PC-3 (cell line): Measurements from ENCODE around the gene GAB3. TPM values are rescaled to one million over a fixed set of nuclear protein-coding genes. Genes with fewer than 3 reads are reported as not detected.

Experiments used
- ATAC-seq: fragments of 200-7000 bp; cut with Tn5 transposase; 2 replicates; pipeline ENCODE4 v1.9.1; 2020; ENCODE audit warnings: mild to moderate bottlenecking, moderate library complexity
- BruUV-seq: library from RNA; stranded (reverse); fragments of 400-500 nt; replicated peaks from 2 replicates; lab custom pipeline; 2021; lab: Mats Ljungman, UMichigan
- CTCF ChIA-PET: fragments of 300-600 bp; sonication (Branson Sonifier 250); formaldehyde crosslinking; loops from one replicate; lab custom pipeline; 2022; ENCODE audit warnings: antibody characterized with exemption; lab: Charles Lee
- POLR2A ChIA-PET: fragments of 300-600 bp; sonication (Branson Sonifier 250); formaldehyde crosslinking; loops from one replicate; lab custom pipeline; 2022; ENCODE audit warnings: antibody characterized with exemption; ENCODE audit not compliant: unreplicated experiment; lab: Charles Lee
- DNase-seq: peaks from one replicate; pipeline ENCODE4 v3.0.0-alpha.2; 2015
- H2AFZ ChIP-seq: fragments of 300-600 bp; sonication (generic); 2 replicates; pipeline ENCODE4 v1.6.0; 2016; ENCODE audit warnings: antibody characterized with exemption, low read length
- H3F3A ChIP-seq: fragments of 300-600 bp; sonication (generic); one replicate; pipeline ENCODE4 v1.6.0; 2017; ENCODE audit warnings: antibody characterized with exemption, low read length, control low read depth, mild to moderate bottlenecking; ENCODE audit not compliant: unreplicated experiment
- H3K27ac ChIP-seq: fragments of 300-600 bp; sonication (generic); 2 replicates; pipeline ENCODE4 v1.5.1; 2016; ENCODE audit warnings: mild to moderate bottlenecking, low read length
- H3K27me3 ChIP-seq: fragments of 300-600 bp; sonication (generic); 2 replicates; pipeline ENCODE4 v1.6.1; 2016; ENCODE audit warnings: low read length, mixed read lengths
- H3K36me3 ChIP-seq: fragments of 300-600 bp; sonication (generic); 2 replicates; pipeline ENCODE4 v1.6.1; 2016; ENCODE audit warnings: low read depth, mixed run types, low read length, mixed read lengths
- H3K4me1 ChIP-seq: fragments of 300-600 bp; sonication (generic); 2 replicates; pipeline ENCODE4 v1.5.1; 2016; ENCODE audit warnings: low read length; ENCODE audit not compliant: insufficient read depth
- H3K4me2 ChIP-seq: fragments of 300-600 bp; sonication (generic); 2 replicates; pipeline ENCODE4 v1.6.0; 2016; ENCODE audit warnings: low read length
- H3K4me3 ChIP-seq: fragments of 300-600 bp; sonication (generic); 2 replicates; pipeline ENCODE4 v1.5.1; 2016; ENCODE audit warnings: mild to moderate bottlenecking, low read length, mixed read lengths
- H3K79me2 ChIP-seq: fragments of 300-600 bp; sonication (generic); 2 replicates; pipeline ENCODE4 v1.6.1; 2017; ENCODE audit warnings: low read length, mixed read lengths
- H3K9ac ChIP-seq: fragments of 300-600 bp; sonication (generic); 2 replicates; pipeline ENCODE4 v1.6.0; 2016; ENCODE audit warnings: mild to moderate bottlenecking, low read length
- H3K9me2 ChIP-seq: fragments of 300-600 bp; sonication (generic); replicated peaks from 2 replicates; pipeline ENCODE4 v1.6.1; 2016; ENCODE audit warnings: mixed run types, low read length, mixed read lengths
- H3K9me3 ChIP-seq: fragments of 300-600 bp; sonication (generic); 2 replicates; pipeline ENCODE4 v1.6.1; 2016; ENCODE audit warnings: low read length, mixed read lengths
- H4K20me1 ChIP-seq: fragments of 300-600 bp; sonication (generic); 2 replicates; pipeline ENCODE4 v1.6.1; 2016; ENCODE audit warnings: low read length, mixed read lengths
- CTCF ChIP-seq: fragments of 300-600 bp; sonication (generic); conservative IDR thresholded peaks from 2 replicates; pipeline ENCODE4 v1.5.1; 2017; ENCODE audit warnings: antibody characterized with exemption, low read depth, mild to moderate bottlenecking, low read length
- EZH2 ChIP-seq: fragments of 300-600 bp; sonication (generic); IDR thresholded peaks from one replicate; pipeline ENCODE4 v1.6.1; 2017; ENCODE audit warnings: antibody characterized with exemption, mild to moderate bottlenecking, low read length; ENCODE audit not compliant: unreplicated experiment
- EZH2phosphoT487 ChIP-seq: fragments of 300-600 bp; sonication (generic); IDR thresholded peaks from 2 replicates; pipeline ENCODE4 v1.6.1; 2018; ENCODE audit warnings: mild to moderate bottlenecking, antibody characterized with exemption, low read length, borderline replicate concordance
- intact Hi-C: fragments of 100-400 bp; cut with micrococcal nuclease; formaldehyde crosslinking; loops from 2 replicates; pipeline ENCODE4 v1.9.0; 2023
- total RNA-seq: library from RNA; depleted of rRNA; stranded (reverse); fragments of >200 nt; gene quantifications from 2 replicates; pipeline ENCODE4 v1.2.3, GENCODE V29; 2014

The GAB3 gene
- total RNA-seq, 1 experiment from 2014 or later = 3.1 TPM

GRCh38 chrX:154711264-154711663 lies 39.6 kb downstream of the GAB3 start:
- no TSS peak for BruUV-seq
- TF ChIP-seq EZH2 (no peak), CTCF (no peak)
- POLR2A ChIA-PET = no interaction called here

GRCh38 chrX:154710309-154710708 lies 40.6 kb downstream of the GAB3 start:
- Histone ChIP-seq H3K79me2 (no peaks in the 10 kb centered on the region), H3K4me2 (no peak overlapping the region), H3F3A (peaks cover 2% of the 10 kb centered on the region), H2AFZ (no peak overlapping the region), H3K27me3 (no peaks in the 10 kb centered on the region), H3K9me2 (no peaks in the 10 kb centered on the region), H3K27ac (no peak overlapping the region), H3K4me3 (no peak overlapping the region), H3K36me3 (no peaks in the 10 kb centered on the region), H4K20me1 (no peaks in the 10 kb centered on the region), H3K4me1 (peaks cover 19% of the 10 kb centered on the region), H3K9me3 (no peaks in the 10 kb centered on the region), H3K9ac (no peak overlapping the region)
- intact Hi-C loops = no loop called here
- ATAC-seq (no peak), DNase-seq (no peak)
- ChIA-PET CTCF (no interaction called here), POLR2A (no interaction called here)
- BruUV-seq = no TSS peak
- TF ChIP-seq CTCF (peak; percentile 23; the same call in 1 of the 2 replicates), EZH2phosphoT487 (no peak)

More at GRCh38 chrX:154711264-154711663, 39.6 kb downstream of the GAB3 start:
- H2AFZ ChIP-seq = no peak overlapping the region
- no peaks in the 10 kb centered on the region for H4K20me1 ChIP-seq
- no peaks in the 10 kb centered on the region for H3K9me2 ChIP-seq
- intact Hi-C loops = no loop called here
- no peaks in the 10 kb centered on the region for H3K36me3 ChIP-seq
- H3K4me2 ChIP-seq = no peak overlapping the region
- H3K4me3 ChIP-seq = no peak overlapping the region
- H3K4me1 ChIP-seq = peaks cover 19% of the 10 kb centered on the region
- no peak overlapping the region for H3K9ac ChIP-seq
- no peak overlapping the region for H3K27ac ChIP-seq
- H3K27me3 ChIP-seq = no peaks in the 10 kb centered on the region
- H3F3A ChIP-seq = peaks cover 2% of the 10 kb centered on the region
- H3K79me2 ChIP-seq = no peaks in the 10 kb centered on the region
- DNase-seq (no peak), ATAC-seq (no peak)
- CTCF ChIA-PET = no interaction called here
- no peaks in the 10 kb centered on the region for H3K9me3 ChIP-seq

- Histone ChIP-seq H3F3A (no peaks in the 10 kb centered on the region), H3K4me2 (no peak overlapping the region), H4K20me1 (no peaks in the 10 kb centered on the region), H3K27ac (no peak overlapping the region), H2AFZ (no peak overlapping the region), H3K27me3 (no peaks in the 10 kb centered on the region), H3K79me2 (no peaks in the 10 kb centered on the region), H3K4me3 (no peak overlapping the region), H3K4me1 (peaks cover 5% of the 10 kb centered on the region; the same call in 1 of the 2 replicates), H3K36me3 (no peaks in the 10 kb centered on the region), H3K9me3 (no peaks in the 10 kb centered on the region), H3K9ac (no peak overlapping the region), H3K9me2 (no peaks in the 10 kb centered on the region)
- BruUV-seq = no TSS peak
- POLR2A ChIA-PET = no interaction called here
- ATAC-seq (no peak), DNase-seq (no peak)
- TF ChIP-seq EZH2phosphoT487 = no peak
- TF ChIP-seq CTCF = no peak
- no peak for TF ChIP-seq EZH2
- intact Hi-C loops = no loop called here
- CTCF ChIA-PET = no interaction called here
Measured at GRCh38 chrX:154698630-154699248, 52.1 kb downstream of the GAB3 start.
